Upper lobe of right lung (tissue), 1 donor: Measurements from ENCODE around the gene ZNF69. TPM values are rescaled to one million over a fixed set of nuclear protein-coding genes. Genes with fewer than 3 reads are reported as not detected.
"Not testable (repeated sequence)": the region's sequence is repeated elsewhere in the genome, so short reads cannot be mapped to it uniquely, and the experiment has no call there.

ENCODE experiments used
- ATAC-seq: fragments of 200-7000 bp; cut with Tn5 transposase; one replicate; pipeline ENCODE4 v1.9.1; 2020; ENCODE audit warnings: mild to moderate bottlenecking, moderate library complexity
- DNase-seq: peaks from one replicate; pipeline ENCODE4 v3.0.0-alpha.2; 2020
- H3K27ac ChIP-seq: fragments of 200-600 bp; one replicate; pipeline ENCODE4 v1.8.0; 2022
- H3K27me3 ChIP-seq: fragments of 200-600 bp; one replicate; pipeline ENCODE4 v1.8.0; 2022; ENCODE audit warnings: mild to moderate bottlenecking
- H3K36me3 ChIP-seq: fragments of 200-600 bp; one replicate; pipeline ENCODE4 v1.8.0; 2022
- H3K4me1 ChIP-seq: fragments of 200-600 bp; one replicate; pipeline ENCODE4 v1.8.0; 2022
- H3K4me3 ChIP-seq: fragments of 200-600 bp; one replicate; pipeline ENCODE4 v1.8.0; 2022; ENCODE audit warnings: mild to moderate bottlenecking
- H3K9me3 ChIP-seq: fragments of 200-600 bp; one replicate; pipeline ENCODE4 v1.8.0; 2022
- CTCF ChIP-seq: fragments of 200-600 bp; IDR thresholded peaks from one replicate; pipeline ENCODE4 v1.8.0; 2022; ENCODE audit warnings: antibody characterized with exemption
- intact Hi-C: fragments of 100-400 bp; cut with DNase I; formaldehyde crosslinking; loops from one replicate; pipeline ENCODE4 v1.11.0; 2022
- total RNA-seq: library from RNA; stranded (reverse); fragmentation: NEBNext Ultra II Directional; extraction: Animal tissue kit (Norgen Biotek cat#: 25700); gene quantifications from one replicate; pipeline ENCODE4 v1.2.1, GENCODE V29; 2021
- donor health status: DM: no; HTN: yes; CAD: no; lungs with severe emphysema.

The ZNF69 gene
- total RNA-seq, 1 donor from 2014 or later = 12.2 TPM

- intact Hi-C loops = no loop called here
- Histone ChIP-seq H3K4me1 (no peaks in the 10 kb centered on the region), H3K27ac (no peak overlapping the region), H3K36me3 (peaks cover 35% of the 10 kb centered on the region), H3K27me3 (no peaks in the 10 kb centered on the region), H3K4me3 (no peak overlapping the region), H3K9me3 (peaks cover 87% of the 10 kb centered on the region)
- TF ChIP-seq CTCF = no peak
- ATAC-seq (no peak), DNase-seq (no peak)
Observed at GRCh38 chr19:11944656-11945055, 57.1 kb downstream of the ZNF69 start.

DNA sequence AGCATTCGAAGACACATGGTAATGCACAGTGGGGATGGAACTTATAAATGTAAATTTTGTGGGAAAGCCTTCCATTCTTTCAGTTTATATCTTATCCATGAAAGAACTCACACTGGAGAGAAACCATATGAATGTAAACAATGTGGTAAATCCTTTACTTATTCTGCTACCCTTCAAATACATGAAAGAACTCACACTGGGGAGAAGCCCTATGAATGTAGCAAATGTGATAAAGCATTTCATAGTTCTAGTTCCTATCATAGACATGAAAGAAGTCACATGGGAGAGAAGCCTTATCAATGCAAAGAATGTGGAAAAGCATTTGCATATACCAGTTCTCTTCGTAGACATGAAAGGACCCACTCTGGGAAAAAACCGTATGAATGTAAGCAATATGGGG is 61.1 kb downstream of the ZNF69 start:
- TF ChIP-seq CTCF = no peak
- ATAC-seq (no peak), DNase-seq (no peak)
- Histone ChIP-seq H3K9me3 (peaks cover 100% of the 10 kb centered on the region), H3K27ac (no peak overlapping the region), H3K27me3 (no peaks in the 10 kb centered on the region), H3K4me3 (no peak overlapping the region), H3K4me1 (no peaks in the 10 kb centered on the region), H3K36me3 (peaks cover 30% of the 10 kb centered on the region)
- intact Hi-C loops = no loop called here

DNA sequence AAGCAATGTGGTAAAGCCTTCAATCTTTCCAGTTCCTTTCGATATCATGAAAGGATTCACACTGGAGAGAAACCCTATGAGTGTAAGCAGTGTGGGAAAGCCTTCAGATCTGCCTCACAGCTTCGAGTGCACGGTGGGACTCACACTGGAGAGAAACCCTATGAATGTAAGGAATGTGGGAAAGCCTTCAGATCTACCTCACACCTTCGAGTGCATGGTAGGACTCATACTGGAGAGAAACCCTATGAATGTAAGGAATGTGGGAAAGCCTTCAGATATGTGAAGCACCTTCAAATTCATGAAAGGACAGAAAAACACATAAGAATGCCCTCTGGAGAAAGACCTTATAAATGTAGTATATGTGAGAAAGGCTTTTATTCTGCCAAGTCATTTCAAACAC is 61.6 kb downstream of the ZNF69 start:
- Histone ChIP-seq H3K36me3 (peaks cover 30% of the 10 kb centered on the region), H3K9me3 (peaks cover 100% of the 10 kb centered on the region)
- intact Hi-C loops = no loop called here

GRCh38 chr19:11949614-11950080 is 62.1 kb downstream of the ZNF69 start:
- ATAC-seq, H3K27me3 ChIP-seq, H3K4me1 ChIP-seq, H3K27ac ChIP-seq, H3K4me3 ChIP-seq, intact Hi-C loops, DNase-seq: not testable (repeated sequence)
- Histone ChIP-seq H3K36me3 (peaks cover 30% of the 10 kb centered on the region), H3K9me3 (peaks cover 100% of the 10 kb centered on the region)

More for the DNA sequence above, 61.6 kb downstream of the ZNF69 start:
- Histone ChIP-seq H3K4me3 (no peak overlapping the region), H3K27me3 (no peaks in the 10 kb centered on the region), H3K4me1 (no peaks in the 10 kb centered on the region), H3K27ac (no peak overlapping the region)
- DNase-seq = no peak
- no peak for ATAC-seq
- TF ChIP-seq CTCF = no peak

- ATAC-seq (no peak), DNase-seq (no peak)
- Histone ChIP-seq H3K4me3 (no peak overlapping the region), H3K36me3 (peaks cover 30% of the 10 kb centered on the region), H3K27ac (no peak overlapping the region), H3K27me3 (no peaks in the 10 kb centered on the region), H3K9me3 (peaks cover 93% of the 10 kb centered on the region), H3K4me1 (no peaks in the 10 kb centered on the region)
- intact Hi-C loops = no loop called here
- TF ChIP-seq CTCF = no peak
Observed at GRCh38 chr19:11950312-11950711, 62.7 kb downstream of the ZNF69 start.

Other genes starting within 250 kb of the ZNF69 start
- gene ZNF823, start 148.8 kb upstream of the ZNF69 start, total RNA-seq = 5.6 TPM
- gene ZNF441, start 120.8 kb upstream of the ZNF69 start, total RNA-seq = 10.0 TPM
- gene ZNF491, start 89.3 kb upstream of the ZNF69 start, total RNA-seq = 1.9 TPM
- 12.4 TPM for gene ZNF440, start 73.5 kb upstream of the ZNF69 start, total RNA-seq
- 9.4 TPM for gene ZNF439, start 39.1 kb upstream of the ZNF69 start, total RNA-seq
- gene ZNF700, start 37.3 kb downstream of the ZNF69 start, total RNA-seq = 10.9 TPM
- 5.2 TPM for gene ZNF763, start 77.3 kb downstream of the ZNF69 start, total RNA-seq
- 5.1 TPM for gene ZNF433, start 147.9 kb downstream of the ZNF69 start, total RNA-seq
- not detected for gene ZNF878, start 165.2 kb downstream of the ZNF69 start, total RNA-seq
- 12.0 TPM for gene ZNF844, start 176.9 kb downstream of the ZNF69 start, total RNA-seq